ENCODE measurements around the gene SLBP.

SLBP gene

DNA sequence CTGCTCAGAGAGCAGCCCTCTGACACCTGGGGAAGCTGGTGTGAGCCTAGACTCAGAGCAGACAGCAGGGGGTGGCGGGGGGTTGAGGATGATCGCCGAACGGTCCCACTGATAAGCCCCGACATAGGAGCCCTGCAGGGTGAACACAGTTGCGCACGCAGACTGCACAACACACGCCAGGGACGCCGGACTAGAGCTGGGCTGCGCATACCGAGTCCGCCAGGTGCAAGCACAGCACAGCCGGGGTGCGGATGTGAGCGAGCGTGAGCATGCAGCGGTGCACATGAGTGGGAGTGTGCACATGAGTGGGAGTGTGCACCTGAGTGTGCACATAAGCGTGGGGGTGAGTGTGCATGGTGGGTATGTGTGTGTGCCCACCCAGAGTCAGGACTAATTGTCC is 64.7 kb downstream of the SLBP start:
- no peaks in the 10 kb centered on the region for H3K79me2 ChIP-seq (ENCODE audit: low read length)
- no peaks in the 10 kb centered on the region for H3K4me1 ChIP-seq (ENCODE audit: low read length)
- H3K9ac ChIP-seq (ENCODE audit: low read length): no peak overlapping the region
- H3K4me2 ChIP-seq (ENCODE audit: low read length): no peak overlapping the region
- H3K27me3 ChIP-seq (ENCODE audit: low read depth, low read length): no peaks in the 10 kb centered on the region
- no peak overlapping the region for H2AFZ ChIP-seq (ENCODE audit: low read depth, low read length)
- H3K4me3 ChIP-seq (ENCODE audit: low read length): no peak overlapping the region
- H4K20me1 ChIP-seq (ENCODE audit: insufficient read depth, low read length): no peaks in the 10 kb centered on the region
- H3K9me3 ChIP-seq (ENCODE audit: insufficient read depth, low read length): no peaks in the 10 kb centered on the region
- no peak for TF ChIP-seq EZH2phosphoT487 (IDR thresholded peaks at IDR 0.05; ENCODE audit: low read depth)
- no peak for TF ChIP-seq CTCF (IDR thresholded peaks at IDR 0.05; ENCODE audit: low read depth, low read length)
- H3K27ac ChIP-seq (ENCODE audit: low read length): no peak overlapping the region
- no peaks in the 10 kb centered on the region for H3K36me3 ChIP-seq (replicated peaks; ENCODE audit: low read depth, low read length)

- Histone ChIP-seq H3K36me3 (replicated peaks; ENCODE audit: low read depth, low read length) (no peaks in the 10 kb centered on the region), H3K27me3 (ENCODE audit: low read depth, low read length) (no peaks in the 10 kb centered on the region), H3K9ac (ENCODE audit: low read length) (no peak overlapping the region), H3K79me2 (ENCODE audit: low read length) (no peaks in the 10 kb centered on the region), H3K27ac (ENCODE audit: low read length) (no peak overlapping the region), H3K4me3 (ENCODE audit: low read length) (no peak overlapping the region), H3K4me2 (ENCODE audit: low read length) (no peak overlapping the region), H3K9me3 (ENCODE audit: insufficient read depth, low read length) (no peaks in the 10 kb centered on the region), H3K4me1 (ENCODE audit: low read length) (no peaks in the 10 kb centered on the region), H2AFZ (ENCODE audit: low read depth, low read length) (no peak overlapping the region), H4K20me1 (ENCODE audit: insufficient read depth, low read length) (no peaks in the 10 kb centered on the region)
- TF ChIP-seq CTCF (IDR thresholded peaks at IDR 0.05; ENCODE audit: low read depth, low read length) (no peak), EZH2phosphoT487 (IDR thresholded peaks at IDR 0.05; ENCODE audit: low read depth) (no peak)
Measured at GRCh38 chr4:1646690-1647089, 65.4 kb downstream of the SLBP start.

DNA sequence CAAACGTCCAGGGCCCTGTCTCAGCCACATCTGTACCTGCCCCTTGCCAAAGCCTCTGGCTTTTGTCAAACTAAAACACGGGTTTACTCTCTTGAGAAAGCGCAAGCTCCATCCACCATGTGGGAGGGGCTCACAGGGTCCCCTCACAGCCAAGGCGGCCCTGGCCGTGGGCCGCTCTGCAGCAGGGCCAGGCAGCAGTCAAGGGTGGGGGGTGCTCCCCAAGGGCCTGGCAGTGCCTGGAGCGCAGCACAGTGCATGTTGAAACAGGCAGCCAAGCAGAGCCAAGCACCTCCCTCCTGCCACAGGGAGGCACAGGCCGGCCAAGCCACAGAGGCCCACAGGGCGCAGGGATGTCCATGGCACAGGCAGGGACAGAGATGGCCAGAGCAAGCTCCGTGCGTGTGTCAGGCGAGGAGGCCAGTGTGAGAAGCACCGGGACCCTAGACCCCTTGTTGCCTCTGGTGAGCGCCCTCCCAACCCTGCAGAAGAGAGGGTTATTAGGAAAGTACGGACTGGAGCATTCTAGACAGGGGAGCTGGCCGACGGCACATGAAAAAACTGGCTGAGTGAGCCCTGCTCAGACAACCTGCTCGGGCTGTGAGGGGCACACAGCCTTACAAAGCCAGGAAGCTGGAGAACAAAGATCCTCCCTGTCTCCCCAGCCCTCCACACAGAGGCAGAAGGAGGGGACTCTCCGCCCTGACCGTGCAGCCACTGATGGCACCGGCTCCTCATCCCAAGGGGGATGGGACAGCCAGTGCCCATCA is 67.0 kb downstream of the SLBP start:
- H3K27me3 ChIP-seq (ENCODE audit: low read depth, low read length): peaks cover 6% of the 10 kb centered on the region; the same call in 1 of the 2 replicates
- no peak for TF ChIP-seq EZH2phosphoT487 (IDR thresholded peaks at IDR 0.05; ENCODE audit: low read depth)
- no peak for TF ChIP-seq CTCF (IDR thresholded peaks at IDR 0.05; ENCODE audit: low read depth, low read length)
- H4K20me1 ChIP-seq (ENCODE audit: insufficient read depth, low read length): no peaks in the 10 kb centered on the region
- no peak overlapping the region for H3K9ac ChIP-seq (ENCODE audit: low read length)
- H3K27ac ChIP-seq (ENCODE audit: low read length): no peak overlapping the region
- no peaks in the 10 kb centered on the region for H3K36me3 ChIP-seq (replicated peaks; ENCODE audit: low read depth, low read length)
- H3K79me2 ChIP-seq (ENCODE audit: low read length): no peaks in the 10 kb centered on the region
- H2AFZ ChIP-seq (ENCODE audit: low read depth, low read length): no peak overlapping the region
- no peaks in the 10 kb centered on the region for H3K9me3 ChIP-seq (ENCODE audit: insufficient read depth, low read length)
- H3K4me2 ChIP-seq (ENCODE audit: low read length): no peak overlapping the region
- no peak overlapping the region for H3K4me3 ChIP-seq (ENCODE audit: low read length)
- no peaks in the 10 kb centered on the region for H3K4me1 ChIP-seq (ENCODE audit: low read length)

GRCh38 chr4:1643971-1644735 is 68.0 kb downstream of the SLBP start:
- H3K4me1 ChIP-seq (ENCODE audit: low read length): no peaks in the 10 kb centered on the region
- H3K9me3 ChIP-seq (ENCODE audit: insufficient read depth, low read length): no peaks in the 10 kb centered on the region
- no peak overlapping the region for H3K4me3 ChIP-seq (ENCODE audit: low read length)
- no peak overlapping the region for H3K4me2 ChIP-seq (ENCODE audit: low read length)
- H3K36me3 ChIP-seq (replicated peaks; ENCODE audit: low read depth, low read length): no peaks in the 10 kb centered on the region
- H4K20me1 ChIP-seq (ENCODE audit: insufficient read depth, low read length): no peaks in the 10 kb centered on the region
- TF ChIP-seq EZH2phosphoT487 (IDR thresholded peaks at IDR 0.05; ENCODE audit: low read depth): no peak
- no peak for TF ChIP-seq CTCF (IDR thresholded peaks at IDR 0.05; ENCODE audit: low read depth, low read length)
- H3K79me2 ChIP-seq (ENCODE audit: low read length): no peaks in the 10 kb centered on the region
- no peak overlapping the region for H3K27ac ChIP-seq (ENCODE audit: low read length)
- H3K27me3 ChIP-seq (ENCODE audit: low read depth, low read length): peaks cover 6% of the 10 kb centered on the region; the same call in 1 of the 2 replicates
- no peak overlapping the region for H3K9ac ChIP-seq (ENCODE audit: low read length)
- H2AFZ ChIP-seq (ENCODE audit: low read depth, low read length): no peak overlapping the region

All from OCI-LY3 (cell line).